Psoas muscle (tissue), 7 donors: Measurements from ENCODE around the gene TMED1. TPM values are rescaled to one million over a fixed set of nuclear protein-coding genes. Genes with fewer than 3 reads are reported as not detected.

Experiments used
- polyA plus RNA-seq, 3 donors: library from polyadenylated mRNA; stranded (reverse); fragments of 200-250 nt; gene quantifications; one replicate each; pipeline ENCODE4 v1.2.3, GENCODE V29; 2013
- total RNA-seq, 4 donors: library from RNA; stranded (reverse); fragmentation: NEBNext Ultra II Directional in 2 of 4; extraction: Animal tissue kit (Norgen Biotek cat#: 25700) in 2 of 4; gene quantifications; one replicate each; pipeline versions ENCODE4 v1.2.1 to v1.2.4, GENCODE V29; 2021 to 2023
- donor health status: healthy with polysubstance abuse.
- donor health status: DM: no; HTN: no; CAD: no; lungs with moderate emphysema.
- donor health status: Bipolar disorder and iron deficiency.
- donor health status: healthy.
- donor health status: DM: no; HTN: no; CAD: no.
- donor health status: DM: no; HTN: no; CAD: no.
- donor health status: DM: yes; HTN: yes; CAD: no.

Gene TMED1
- total and polyA plus RNA-seq, 7 donors: 30.1 to 79.3 (median 37.5) TPM

Other genes with a start within 250 kb of the TMED1 start
- not detected for gene AP1M2, start 248.9 kb downstream of the TMED1 start, total RNA-seq
- gene AP1M2, start 248.9 kb downstream of the TMED1 start, polyA plus RNA-seq: under 1 TPM in 1 of 3 donors, not detected in 2; 0.13 TPM
- gene SLC44A2, start 210.7 kb downstream of the TMED1 start, total RNA-seq: 100 to 1,000 TPM in 1 of 4 donors, 10 to 100 TPM in 3; 73.8 to 104 (median 83.8) TPM
- gene SLC44A2, start 210.7 kb downstream of the TMED1 start, polyA plus RNA-seq: 10 to 100 TPM; 36.3 to 73.4 (median 63.2) TPM
- gene ILF3, start 181.9 kb downstream of the TMED1 start, total RNA-seq: 100 to 1,000 TPM; 112 to 189 (median 157) TPM
- gene ILF3, start 181.9 kb downstream of the TMED1 start, polyA plus RNA-seq: 100 to 1,000 TPM in 2 of 3 donors, 10 to 100 TPM in 1; 70.6 to 148 (median 139) TPM
- 10 to 100 TPM; 24.7 to 28.8 (median 27.1) TPM for gene QTRT1, start 134.8 kb downstream of the TMED1 start, total RNA-seq
- gene QTRT1, start 134.8 kb downstream of the TMED1 start, polyA plus RNA-seq: 10 to 100 TPM; 15.9 to 33.4 (median 28.6) TPM
- gene DNM2, start 118.1 kb downstream of the TMED1 start, total RNA-seq: 100 to 1,000 TPM; 117 to 143 (median 130) TPM
- gene DNM2, start 118.1 kb downstream of the TMED1 start, polyA plus RNA-seq: 100 to 1,000 TPM in 1 of 3 donors, 10 to 100 TPM in 2; 70.6 to 149 (median 74.1) TPM
- 1 to 10 TPM in 3 of 4 donors, under 1 TPM in 1; 0.30 to 1.8 (median 1.4) TPM for gene C19orf38, start 12.2 kb upstream of the TMED1 start, total RNA-seq
- gene C19orf38, start 12.2 kb upstream of the TMED1 start, polyA plus RNA-seq: 1 to 10 TPM; 1.0 to 2.9 (median 1.3) TPM
- 100 to 1,000 TPM in 2 of 4 donors, 10 to 100 TPM in 2; 59.1 to 105 (median 88.6) TPM for gene CARM1, start 35.3 kb upstream of the TMED1 start, total RNA-seq
- gene CARM1, start 35.3 kb upstream of the TMED1 start, polyA plus RNA-seq: 100 to 1,000 TPM in 1 of 3 donors, 10 to 100 TPM in 2; 61.1 to 110 (median 94.7) TPM
- 10 to 100 TPM; 12.1 to 18.0 (median 16.7) TPM for gene YIPF2, start 92.4 kb upstream of the TMED1 start, total RNA-seq
- 10 to 100 TPM; 13.7 to 18.5 (median 18.1) TPM for gene YIPF2, start 92.4 kb upstream of the TMED1 start, polyA plus RNA-seq
- gene TIMM29, start 92.6 kb upstream of the TMED1 start, total RNA-seq: 10 to 100 TPM; 12.9 to 24.2 (median 17.0) TPM
- 10 to 100 TPM; 17.1 to 29.0 (median 20.2) TPM for gene TIMM29, start 92.6 kb upstream of the TMED1 start, polyA plus RNA-seq
- 10 to 100 TPM; 34.8 to 75.6 (median 50.5) TPM for gene SMARCA4, start 124.8 kb upstream of the TMED1 start, total RNA-seq
- 100 to 1,000 TPM in 1 of 3 donors, 10 to 100 TPM in 2; 36.7 to 124 (median 51.9) TPM for gene SMARCA4, start 124.8 kb upstream of the TMED1 start, polyA plus RNA-seq